ENCODE results near the gene CLCN7.

The CLCN7 gene

DNA sequence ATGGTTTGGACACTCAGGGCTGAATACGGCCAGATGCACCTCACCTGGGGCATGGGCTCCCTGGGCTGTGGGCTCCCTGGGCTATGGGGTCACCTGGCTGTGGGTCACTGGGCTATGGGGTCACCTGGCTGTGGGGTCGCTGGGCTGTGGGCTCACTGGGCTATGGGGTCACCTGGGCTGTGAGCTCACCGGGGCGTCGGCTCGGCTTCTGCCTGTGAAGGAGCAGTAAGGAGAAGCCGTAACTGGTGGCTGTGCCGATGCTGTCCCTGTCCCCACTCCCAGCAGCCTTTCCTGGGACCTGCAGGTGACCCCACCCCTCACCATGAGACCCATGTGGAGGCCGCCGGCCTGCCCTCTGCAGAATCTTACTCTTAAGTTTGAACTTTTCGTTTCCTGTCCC is 45.8 kb downstream of the CLCN7 start:
- no peak for DNase-seq

DNA sequence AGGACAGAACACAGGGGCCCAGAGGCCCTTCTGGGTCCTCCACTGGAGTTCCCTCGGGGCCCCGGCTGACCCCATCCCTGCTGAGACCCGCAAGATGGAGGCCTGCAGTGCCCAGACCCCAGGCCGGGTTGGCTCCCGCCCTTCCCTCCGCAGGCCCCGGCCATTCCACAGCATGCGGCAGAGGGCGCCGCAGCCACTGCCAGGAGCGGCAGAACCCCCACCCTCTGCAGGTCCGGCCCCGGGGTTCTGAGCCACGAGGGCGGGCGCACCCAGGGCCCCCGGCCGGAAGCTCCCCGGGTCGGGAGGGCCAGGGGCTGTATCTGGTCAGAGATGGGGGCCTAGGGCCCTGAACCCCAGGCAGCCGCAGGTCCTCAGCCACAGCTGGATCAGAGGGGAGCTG is 46.3 kb downstream of the CLCN7 start:
- peak; percentile 74 for DNase-seq

DNA sequence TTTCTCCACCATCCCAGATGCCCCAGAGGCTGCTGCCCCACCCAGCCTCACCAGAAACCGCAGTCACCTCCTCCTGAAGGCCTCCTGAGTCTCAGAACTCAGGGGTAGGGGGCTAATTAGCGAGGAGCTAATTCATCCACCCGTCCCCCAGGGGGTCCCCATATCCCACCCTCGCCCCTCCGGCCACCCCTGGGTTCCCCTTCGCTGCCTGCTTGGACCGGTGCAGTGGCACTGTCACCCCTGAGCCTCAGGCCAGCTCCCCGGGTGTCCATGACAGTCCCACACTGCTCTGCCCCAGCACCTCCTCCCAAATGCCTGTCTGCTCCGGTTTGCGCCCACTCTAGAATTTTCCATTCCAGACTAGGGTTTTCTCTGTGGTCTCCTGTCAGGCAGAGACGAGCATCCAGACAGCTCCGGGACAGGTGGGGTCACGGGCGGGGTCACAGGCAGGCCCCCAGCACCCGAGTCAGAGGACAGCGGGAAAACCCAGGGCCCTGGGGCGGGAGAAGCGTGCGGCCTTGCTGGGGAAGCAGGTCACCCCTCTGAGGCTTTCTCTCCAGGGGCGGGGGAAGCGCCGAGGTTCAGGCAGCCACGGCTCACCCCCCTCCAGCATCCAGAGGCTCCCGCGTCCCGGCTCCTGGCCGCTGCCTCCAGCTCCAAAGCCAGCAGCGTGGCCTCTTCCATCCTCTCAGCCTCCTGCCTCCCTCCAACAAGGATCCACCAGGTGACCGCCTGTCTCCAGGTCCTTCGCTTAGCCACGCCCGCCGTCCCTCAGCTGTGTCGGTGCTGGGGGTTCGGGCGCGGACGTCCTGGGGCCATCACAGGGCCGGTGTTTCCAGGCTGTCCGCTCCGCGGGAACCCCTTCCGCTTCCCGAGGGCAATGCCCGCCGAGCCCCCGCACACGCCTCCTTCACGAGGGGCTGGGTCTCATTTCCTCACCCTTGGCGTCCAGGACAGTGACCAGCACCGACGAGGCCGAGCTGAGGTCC is 47.1 kb downstream of the CLCN7 start:
- no peak for DNase-seq

DNA sequence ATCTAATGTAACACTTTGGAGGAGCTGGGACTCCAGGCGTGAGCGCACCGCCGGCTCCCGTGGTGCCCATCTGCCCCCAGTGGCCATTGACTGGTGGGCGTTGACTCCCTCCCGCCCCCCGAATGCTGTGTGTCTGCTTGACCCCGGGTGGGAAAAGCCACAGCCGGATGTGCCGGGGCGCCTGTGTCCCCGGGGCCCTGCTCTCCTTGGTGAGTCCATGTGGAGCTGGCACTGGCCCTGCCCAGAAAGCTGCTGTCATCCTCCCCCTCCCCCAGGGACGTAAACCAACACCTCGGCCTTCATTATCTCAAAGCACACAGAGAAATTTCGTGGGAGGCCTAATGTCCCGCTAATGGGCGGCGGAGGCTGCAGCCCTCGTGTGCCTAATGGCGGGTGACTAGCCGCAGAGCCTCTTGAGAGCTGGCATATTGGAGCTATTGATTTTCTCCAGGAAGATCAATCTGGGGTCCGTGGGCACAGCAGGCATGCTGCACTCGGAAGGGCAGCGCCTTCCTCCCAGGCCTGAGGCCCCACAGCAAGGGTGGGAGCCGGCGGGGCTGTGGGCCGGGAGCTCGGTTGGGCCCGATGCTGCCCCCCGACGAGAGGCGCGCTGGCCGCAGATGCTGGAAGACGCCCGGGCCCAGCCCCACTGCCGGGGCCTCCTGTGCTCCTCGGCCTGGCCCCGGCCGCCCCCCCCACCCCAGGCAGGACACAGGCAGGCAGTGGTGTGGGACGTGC is 47.9 kb downstream of the CLCN7 start:
- peak; percentile 60 for DNase-seq

DNA sequence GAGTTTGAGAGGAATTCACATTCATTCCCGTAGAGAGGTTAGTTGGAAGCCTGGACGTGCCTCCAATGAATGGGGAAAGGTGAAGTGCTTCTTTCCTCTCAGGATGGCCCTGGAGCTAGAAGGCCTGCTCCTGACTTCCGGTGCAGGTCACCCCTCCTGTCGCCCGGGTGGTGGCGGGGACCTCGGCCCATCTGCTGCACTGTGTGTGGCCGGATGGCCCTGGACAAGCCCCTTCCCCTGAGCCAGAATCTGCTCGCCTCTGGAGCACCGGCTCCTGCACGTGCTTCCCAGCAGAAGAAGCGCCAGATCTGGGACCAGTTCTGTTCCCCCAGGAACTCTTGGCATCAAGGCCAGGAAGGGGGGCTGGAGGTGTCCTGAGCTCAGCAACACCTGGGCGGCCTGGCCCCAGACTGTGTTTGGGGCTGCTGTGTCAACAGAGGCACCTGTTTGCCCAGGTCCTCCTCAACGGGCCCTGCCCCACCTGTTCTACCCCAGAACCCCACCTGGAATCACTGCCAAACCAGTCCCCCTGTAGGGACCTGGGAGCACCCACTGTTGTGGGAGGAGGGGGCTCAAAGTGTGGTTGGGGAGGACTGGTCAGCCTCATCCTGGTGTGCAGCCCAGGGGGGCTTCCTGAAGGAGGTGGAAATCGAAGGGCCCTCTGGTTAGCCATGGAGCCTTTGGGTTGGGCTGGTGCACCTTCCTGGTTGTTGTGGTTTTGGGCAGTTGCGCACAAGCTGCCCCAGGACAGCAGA is 49.0 kb downstream of the CLCN7 start:
- no peak for DNase-seq

DNA sequence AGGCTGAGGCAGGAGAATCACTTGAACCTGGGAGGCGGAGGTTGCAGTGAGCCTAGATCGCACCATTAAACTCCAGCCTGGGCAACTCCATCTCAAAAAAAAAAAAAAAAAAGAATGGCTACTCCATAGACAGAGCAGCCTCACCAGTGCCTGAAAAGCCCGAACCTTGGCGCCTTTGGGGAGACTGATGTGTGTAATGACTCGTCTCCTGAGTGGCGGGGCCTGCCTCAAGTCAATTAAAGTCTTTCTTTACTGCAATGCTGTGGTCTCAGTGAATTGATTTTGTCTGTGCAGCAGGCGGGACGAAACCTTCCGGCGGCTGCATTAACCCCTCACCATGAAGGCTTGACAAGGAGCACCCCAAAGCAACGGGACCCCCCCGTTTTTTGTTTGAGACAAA is 50.8 kb downstream of the CLCN7 start:
- no peak for DNase-seq

GRCh38 chr16:1422076-1422475 is 52.8 kb downstream of the CLCN7 start:
- DNase-seq = no peak

DNA sequence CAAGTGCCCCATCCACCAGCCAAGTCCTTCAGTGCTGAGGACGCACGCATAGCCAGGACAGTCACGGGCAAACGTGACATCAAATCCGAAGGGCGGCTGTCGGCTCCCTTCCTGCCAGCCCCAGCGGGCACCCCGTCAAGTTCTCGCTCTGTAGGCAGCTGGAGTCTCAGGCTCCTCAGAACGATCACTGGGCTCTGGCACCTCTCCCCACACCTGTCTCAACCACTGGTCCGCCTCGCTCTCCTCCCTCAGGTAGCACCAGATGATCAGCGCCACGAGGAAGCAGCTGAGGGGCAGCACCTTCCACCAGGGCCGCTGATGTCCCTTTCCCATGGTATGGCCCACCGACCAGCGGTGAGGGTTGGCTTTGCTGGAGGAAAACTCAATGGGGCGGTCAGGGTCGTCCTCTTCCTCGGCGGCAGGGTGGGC is 54.7 kb downstream of the CLCN7 start:
- no peak for DNase-seq

- no peak for DNase-seq
These were observed 58.3 kb downstream of the CLCN7 start for GRCh38 chr16:1416521-1416941.

GRCh38 chr16:1414532-1415260 is 60.1 kb downstream of the CLCN7 start, which contains the start of gene UNKL:
TSS of gene UNKL (minus strand) at chr16:1414704. CDS start at chr16:1414691, 13 bp downstream.
- DNase-seq = peak; percentile 73

GRCh38 chr16:1413684-1414531 is 60.9 kb downstream of the CLCN7 start:
- peak; percentile 79 for DNase-seq

DNA sequence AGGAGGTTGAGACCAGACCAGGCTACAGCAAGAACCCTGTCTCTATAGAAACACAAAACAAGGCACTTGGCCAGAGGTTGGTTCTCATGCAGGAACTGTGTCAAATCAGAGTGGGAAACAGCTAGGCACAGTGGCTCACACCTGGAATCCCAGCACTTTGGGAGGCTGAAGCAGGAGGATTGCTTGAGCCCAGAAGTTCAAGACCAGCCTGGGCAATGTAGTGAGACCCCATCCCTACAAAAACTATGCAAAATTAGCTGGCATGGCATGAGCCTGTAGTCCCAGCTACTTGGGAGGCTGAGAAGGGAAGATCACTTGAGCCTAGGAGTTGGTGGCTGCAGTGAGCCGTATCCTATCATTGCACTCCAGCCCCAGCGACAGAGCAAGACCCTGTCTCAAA is 62.0 kb downstream of the CLCN7 start:
- no peak for DNase-seq

- peak; percentile 97 for DNase-seq
These were observed 66.5 kb downstream of the CLCN7 start for GRCh38 chr16:1408171-1408837.

GRCh38 chr16:1407753-1408152 is 67.1 kb downstream of the CLCN7 start:
- DNase-seq = no peak

DNA sequence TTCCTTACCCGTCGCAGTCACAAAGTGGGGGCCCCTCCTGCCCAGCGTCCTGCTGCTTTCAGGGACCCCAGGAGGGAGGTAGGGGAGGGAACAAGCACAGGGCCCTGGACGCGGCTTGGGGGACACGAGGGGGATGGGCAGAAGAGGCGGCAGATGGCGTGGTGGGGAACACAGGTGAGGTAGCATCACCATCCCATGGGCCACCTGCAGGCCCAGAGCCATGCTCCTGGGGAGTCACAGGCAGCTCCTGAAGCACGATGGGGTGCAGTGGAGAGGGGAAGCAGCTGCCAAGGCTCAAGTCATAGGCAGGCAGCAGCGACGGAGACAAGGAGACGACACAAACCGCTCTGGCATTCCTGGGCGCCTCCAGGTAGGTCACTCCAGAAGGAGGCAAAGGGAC is 71.1 kb downstream of the CLCN7 start:
- no peak for DNase-seq

GRCh38 chr16:1403036-1403435 is 71.8 kb downstream of the CLCN7 start:
- DNase-seq = no peak

DNA sequence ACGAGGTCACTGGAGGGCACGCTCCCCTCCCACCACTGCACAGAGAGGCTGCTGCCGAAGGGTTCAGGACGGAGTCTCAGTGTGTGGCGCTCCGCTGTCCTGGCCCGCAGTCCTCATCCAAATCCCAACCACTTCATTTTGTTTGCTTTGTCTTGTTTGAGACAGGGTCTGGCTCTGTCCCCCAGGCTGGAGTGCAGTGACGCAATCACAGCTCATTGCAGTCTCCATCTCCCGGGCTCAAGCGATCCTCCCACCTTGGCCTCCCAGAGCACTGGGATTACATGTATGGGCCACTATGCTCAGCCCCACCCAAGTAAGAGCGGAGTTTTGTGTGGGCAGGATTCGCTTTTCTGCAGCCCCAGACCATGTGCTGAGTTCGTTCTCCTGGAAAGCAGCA is 73.1 kb downstream of the CLCN7 start:
- no peak for DNase-seq

DNA sequence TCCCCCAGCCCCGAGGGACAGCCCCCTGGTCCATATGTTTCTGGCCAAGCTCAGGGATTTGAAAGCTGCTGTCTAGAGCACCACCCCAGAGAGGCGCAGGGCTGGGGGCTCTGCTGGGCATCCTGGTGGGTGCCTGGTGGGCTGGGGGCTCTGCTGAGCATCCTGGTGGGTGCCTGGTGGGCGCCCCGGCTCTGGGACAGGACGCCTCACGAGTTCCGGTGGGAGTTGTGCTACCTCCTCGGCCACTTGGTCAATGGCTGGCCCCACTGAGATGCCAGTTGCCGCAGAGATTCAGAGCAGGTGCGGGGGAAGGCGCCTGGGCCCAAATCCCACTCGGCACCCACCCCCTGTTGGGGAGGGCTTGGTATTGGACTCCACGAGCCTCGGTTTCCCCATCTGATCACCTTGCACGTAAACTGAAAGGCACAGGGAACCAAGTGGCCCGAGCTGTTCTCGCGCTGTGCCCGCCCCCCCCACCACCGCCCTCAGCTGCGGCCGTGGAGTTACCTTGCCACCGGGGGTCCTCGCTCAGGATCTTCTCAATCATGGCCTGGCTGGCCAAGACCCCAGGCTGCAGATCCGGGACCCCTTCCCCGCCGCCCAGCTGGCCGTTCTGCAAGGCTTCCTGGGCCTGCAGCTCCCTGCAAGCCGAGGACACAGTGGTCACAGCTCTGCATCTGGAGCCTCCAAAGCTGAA is 73.6 kb downstream of the CLCN7 start:
- no peak for DNase-seq

GRCh38 chr16:1398826-1399581 is 75.8 kb downstream of the CLCN7 start:
- no peak for DNase-seq

Data from hematopoietic multipotent progenitor cell treated with erythropoietin and hydrocortisone succinate and interleukin-3 and kit ligand, for 6 days (in vitro differentiated cells).